PC-3 (cell line): ENCODE results near the gene MRPS10. TPM values are rescaled to one million over a fixed set of nuclear protein-coding genes. Genes with fewer than 3 reads are reported as not detected.
A peak's percentile ranks its signal among the peaks of the same experiment; 100 is the strongest.

Experiments
- ATAC-seq: fragments of 200-7000 bp; cut with Tn5 transposase; 2 replicates; pipeline ENCODE4 v1.9.1; 2020; ENCODE audit warnings: mild to moderate bottlenecking, moderate library complexity
- BruUV-seq: library from RNA; stranded (reverse); fragments of 400-500 nt; replicated peaks from 2 replicates; lab custom pipeline; 2021; lab: Mats Ljungman, UMichigan
- CTCF ChIA-PET: fragments of 300-600 bp; sonication (Branson Sonifier 250); formaldehyde crosslinking; loops from one replicate; lab custom pipeline; 2022; ENCODE audit warnings: antibody characterized with exemption; lab: Charles Lee
- POLR2A ChIA-PET: fragments of 300-600 bp; sonication (Branson Sonifier 250); formaldehyde crosslinking; loops from one replicate; lab custom pipeline; 2022; ENCODE audit warnings: antibody characterized with exemption; ENCODE audit not compliant: unreplicated experiment; lab: Charles Lee
- DNase-seq: peaks from one replicate; pipeline ENCODE4 v3.0.0-alpha.2; 2015
- H2AFZ ChIP-seq: fragments of 300-600 bp; sonication (generic); 2 replicates; pipeline ENCODE4 v1.6.0; 2016; ENCODE audit warnings: antibody characterized with exemption, low read length
- H3F3A ChIP-seq: fragments of 300-600 bp; sonication (generic); one replicate; pipeline ENCODE4 v1.6.0; 2017; ENCODE audit warnings: antibody characterized with exemption, low read length, control low read depth, mild to moderate bottlenecking; ENCODE audit not compliant: unreplicated experiment
- H3K27ac ChIP-seq: fragments of 300-600 bp; sonication (generic); 2 replicates; pipeline ENCODE4 v1.5.1; 2016; ENCODE audit warnings: mild to moderate bottlenecking, low read length
- H3K27me3 ChIP-seq: fragments of 300-600 bp; sonication (generic); 2 replicates; pipeline ENCODE4 v1.6.1; 2016; ENCODE audit warnings: low read length, mixed read lengths
- H3K36me3 ChIP-seq: fragments of 300-600 bp; sonication (generic); 2 replicates; pipeline ENCODE4 v1.6.1; 2016; ENCODE audit warnings: low read depth, mixed run types, low read length, mixed read lengths
- H3K4me1 ChIP-seq: fragments of 300-600 bp; sonication (generic); 2 replicates; pipeline ENCODE4 v1.5.1; 2016; ENCODE audit warnings: low read length; ENCODE audit not compliant: insufficient read depth
- H3K4me2 ChIP-seq: fragments of 300-600 bp; sonication (generic); 2 replicates; pipeline ENCODE4 v1.6.0; 2016; ENCODE audit warnings: low read length
- H3K4me3 ChIP-seq: fragments of 300-600 bp; sonication (generic); 2 replicates; pipeline ENCODE4 v1.5.1; 2016; ENCODE audit warnings: mild to moderate bottlenecking, low read length, mixed read lengths
- H3K79me2 ChIP-seq: fragments of 300-600 bp; sonication (generic); 2 replicates; pipeline ENCODE4 v1.6.1; 2017; ENCODE audit warnings: low read length, mixed read lengths
- H3K9ac ChIP-seq: fragments of 300-600 bp; sonication (generic); 2 replicates; pipeline ENCODE4 v1.6.0; 2016; ENCODE audit warnings: mild to moderate bottlenecking, low read length
- H3K9me2 ChIP-seq: fragments of 300-600 bp; sonication (generic); replicated peaks from 2 replicates; pipeline ENCODE4 v1.6.1; 2016; ENCODE audit warnings: mixed run types, low read length, mixed read lengths
- H3K9me3 ChIP-seq: fragments of 300-600 bp; sonication (generic); 2 replicates; pipeline ENCODE4 v1.6.1; 2016; ENCODE audit warnings: low read length, mixed read lengths
- H4K20me1 ChIP-seq: fragments of 300-600 bp; sonication (generic); 2 replicates; pipeline ENCODE4 v1.6.1; 2016; ENCODE audit warnings: low read length, mixed read lengths
- CTCF ChIP-seq: fragments of 300-600 bp; sonication (generic); conservative IDR thresholded peaks from 2 replicates; pipeline ENCODE4 v1.5.1; 2017; ENCODE audit warnings: antibody characterized with exemption, low read depth, mild to moderate bottlenecking, low read length
- EZH2 ChIP-seq: fragments of 300-600 bp; sonication (generic); IDR thresholded peaks from one replicate; pipeline ENCODE4 v1.6.1; 2017; ENCODE audit warnings: antibody characterized with exemption, mild to moderate bottlenecking, low read length; ENCODE audit not compliant: unreplicated experiment
- EZH2phosphoT487 ChIP-seq: fragments of 300-600 bp; sonication (generic); IDR thresholded peaks from 2 replicates; pipeline ENCODE4 v1.6.1; 2018; ENCODE audit warnings: mild to moderate bottlenecking, antibody characterized with exemption, low read length, borderline replicate concordance
- intact Hi-C: fragments of 100-400 bp; cut with micrococcal nuclease; formaldehyde crosslinking; loops from 2 replicates; pipeline ENCODE4 v1.9.0; 2023
- total RNA-seq: library from RNA; depleted of rRNA; stranded (reverse); fragments of >200 nt; gene quantifications from 2 replicates; pipeline ENCODE4 v1.2.3, GENCODE V29; 2014

The MRPS10 gene
- total RNA-seq, 1 experiment from 2014 or later, result 82.1 TPM

GRCh38 chr6:42239333-42239732 lies 21.7 kb upstream of the MRPS10 start:
- ChIA-PET POLR2A (interaction anchor here (0.5 to 0.9 kb wide), 3 partner anchors 9 to 254 kb away, joined by 3 to 4 read pairs (median 3); no protein-coding TSS in a partner anchor), CTCF (interaction anchor here (1.0 to 1.2 kb wide), 3 partner anchors 8 to 308 kb away, joined by 3 to 10 read pairs (median 3); no protein-coding TSS in a partner anchor)
- peak overlapping the region; percentile 74 for H3K4me2 ChIP-seq
- ATAC-seq, result no peak
- peaks cover 35% of the 10 kb centered on the region for H3K36me3 ChIP-seq
- H3K27me3 ChIP-seq, result no peaks in the 10 kb centered on the region
- no peak overlapping the region for H3K4me3 ChIP-seq
- no peak for TF ChIP-seq EZH2phosphoT487
- TF ChIP-seq CTCF, result no peak
- no peak for TF ChIP-seq EZH2
- H2AFZ ChIP-seq, result 0 out of 2 replicates have a peak overlapping the region, but pooled peaks have one; percentile 21
- H4K20me1 ChIP-seq, result no peaks in the 10 kb centered on the region
- peaks cover 29% of the 10 kb centered on the region for H3K4me1 ChIP-seq
- H3K79me2 ChIP-seq, result 0 out of 2 replicates have a peak, but pooled peaks cover 6% of the 10 kb centered on the region
- intact Hi-C loops, result no loop called here
- no TSS peak for BruUV-seq
- H3K27ac ChIP-seq, result peak overlapping the region; percentile 88
- H3K9me2 ChIP-seq, result no peaks in the 10 kb centered on the region
- H3F3A ChIP-seq, result no peaks in the 10 kb centered on the region
- DNase-seq, result no peak
- no peaks in the 10 kb centered on the region for H3K9me3 ChIP-seq
- H3K9ac ChIP-seq, result peak overlapping the region; percentile 41

GRCh38 chr6:42237857-42238256 lies 20.2 kb upstream of the MRPS10 start:
- BruUV-seq, result no TSS peak

More at GRCh38 chr6:42237857-42238256, 20.2 kb upstream of the MRPS10 start:
- Histone ChIP-seq H3K9ac (no peak overlapping the region), H3K4me1 (peaks cover 29% of the 10 kb centered on the region), H3K4me2 (no peak overlapping the region), H4K20me1 (no peaks in the 10 kb centered on the region), H3K79me2 (0 out of 2 replicates have a peak, but pooled peaks cover 6% of the 10 kb centered on the region), H3K27me3 (no peaks in the 10 kb centered on the region), H3K9me2 (no peaks in the 10 kb centered on the region), H3F3A (no peaks in the 10 kb centered on the region), H3K9me3 (no peaks in the 10 kb centered on the region), H2AFZ (no peak overlapping the region), H3K27ac (no peak overlapping the region), H3K4me3 (no peak overlapping the region), H3K36me3 (peaks cover 35% of the 10 kb centered on the region)
- ChIA-PET POLR2A (no interaction called here), CTCF (no interaction called here)
- intact Hi-C loops, result no loop called here
- TF ChIP-seq EZH2phosphoT487 (no peak), CTCF (no peak), EZH2 (no peak)
- DNase-seq, result no peak
- no peak for ATAC-seq
